Measurements from ENCODE around the gene GINS3.
"Not testable (repeated sequence)": the region's sequence is repeated elsewhere in the genome, so short reads cannot be mapped to it uniquely, and the experiment has no call there.

The GINS3 gene

DNA sequence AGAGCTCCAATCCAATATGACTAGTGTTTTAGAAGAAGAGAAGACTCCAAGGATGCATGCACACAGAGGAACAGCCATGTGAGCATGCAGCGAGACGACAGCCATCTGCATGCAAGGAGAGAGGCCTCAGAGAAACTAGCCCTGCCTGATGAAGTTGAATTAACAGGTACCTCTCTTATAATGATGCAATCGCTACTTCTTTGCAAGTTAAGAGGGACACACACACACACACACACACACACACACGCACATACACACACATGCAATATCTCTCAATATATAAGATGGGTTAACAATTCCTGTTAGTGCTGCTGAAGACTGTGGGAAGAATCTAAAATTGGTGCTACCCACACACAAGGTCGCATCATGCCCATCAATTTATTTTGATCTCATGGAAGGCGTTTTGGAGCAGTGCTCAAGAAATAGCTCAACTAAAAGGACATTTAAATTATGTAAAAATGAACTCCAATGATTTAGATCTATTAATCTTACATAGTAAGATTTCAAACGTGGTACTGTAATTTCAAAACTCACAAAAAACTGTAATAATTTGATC, 7.0 kb upstream of the GINS3 start:
- DNase-seq (ENCODE audit: low read depth in 1 of 2, low spot score in 1 of 2) = no peak
- H3K27ac ChIP-seq (replicated peaks) = no peak overlapping the region
- H3K27me3 ChIP-seq (ENCODE audit: insufficient read depth, poor library complexity, severe bottlenecking) = no peaks in the 10 kb centered on the region
- TF ChIP-seq, protein P1, sequence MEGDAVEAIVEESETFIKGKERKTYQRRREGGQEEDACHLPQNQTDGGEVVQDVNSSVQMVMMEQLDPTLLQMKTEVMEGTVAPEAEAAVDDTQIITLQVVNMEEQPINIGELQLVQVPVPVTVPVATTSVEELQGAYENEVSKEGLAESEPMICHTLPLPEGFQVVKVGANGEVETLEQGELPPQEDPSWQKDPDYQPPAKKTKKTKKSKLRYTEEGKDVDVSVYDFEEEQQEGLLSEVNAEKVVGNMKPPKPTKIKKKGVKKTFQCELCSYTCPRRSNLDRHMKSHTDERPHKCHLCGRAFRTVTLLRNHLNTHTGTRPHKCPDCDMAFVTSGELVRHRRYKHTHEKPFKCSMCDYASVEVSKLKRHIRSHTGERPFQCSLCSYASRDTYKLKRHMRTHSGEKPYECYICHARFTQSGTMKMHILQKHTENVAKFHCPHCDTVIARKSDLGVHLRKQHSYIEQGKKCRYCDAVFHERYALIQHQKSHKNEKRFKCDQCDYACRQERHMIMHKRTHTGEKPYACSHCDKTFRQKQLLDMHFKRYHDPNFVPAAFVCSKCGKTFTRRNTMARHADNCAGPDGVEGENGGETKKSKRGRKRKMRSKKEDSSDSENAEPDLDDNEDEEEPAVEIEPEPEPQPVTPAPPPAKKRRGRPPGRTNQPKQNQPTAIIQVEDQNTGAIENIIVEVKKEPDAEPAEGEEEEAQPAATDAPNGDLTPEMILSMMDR (IDR thresholded peaks at IDR 0.05; ENCODE audit: insufficient read depth, low read length) = no peak
- TF ChIP-seq POLR2AphosphoS5 (IDR thresholded peaks at IDR 0.05; ENCODE audit: low read depth) (no peak), SPI1 (IDR thresholded peaks at IDR 0.05; ENCODE audit: borderline replicate concordance, low read depth) (no peak), GABPA (IDR thresholded peaks at IDR 0.05; ENCODE audit: low read depth) (no peak)
- H3K4me3 ChIP-seq (replicated peaks; ENCODE audit: insufficient read depth, low read length) = no peak overlapping the region

DNA sequence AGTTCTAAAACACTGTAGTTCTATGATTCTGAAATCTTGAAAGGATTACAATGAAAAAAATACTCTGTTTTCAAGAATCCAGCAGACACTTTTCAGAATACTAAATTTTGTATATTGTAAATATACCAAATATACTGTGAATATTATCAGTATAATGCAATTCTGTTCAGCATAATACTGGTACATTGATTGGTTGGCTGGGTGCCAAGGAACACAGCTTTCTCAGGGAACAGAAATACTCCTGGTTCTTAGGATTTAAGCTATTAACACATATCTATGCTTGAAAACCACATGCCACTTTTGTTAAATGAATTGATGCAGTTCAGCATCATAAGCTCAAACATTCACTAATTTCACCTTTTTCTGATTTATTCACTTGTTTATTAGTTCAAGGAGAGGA, 2.5 kb upstream of the GINS3 start:
- H3K27ac ChIP-seq (replicated peaks) = no peak overlapping the region
- TF ChIP-seq SPI1 (IDR thresholded peaks at IDR 0.05; ENCODE audit: borderline replicate concordance, low read depth) (no peak), REST (IDR thresholded peaks at IDR 0.05; ENCODE audit: insufficient replicate concordance, low read depth) (no peak), POLR2AphosphoS5 (IDR thresholded peaks at IDR 0.05; ENCODE audit: low read depth) (no peak), GABPA (IDR thresholded peaks at IDR 0.05; ENCODE audit: low read depth) (no peak)
- TF ChIP-seq, protein P1 (IDR thresholded peaks at IDR 0.05; ENCODE audit: insufficient read depth, low read length) = no peak
- no peak overlapping the region for H3K4me3 ChIP-seq (replicated peaks; ENCODE audit: insufficient read depth, low read length)
- H3K27me3 ChIP-seq (ENCODE audit: insufficient read depth, poor library complexity, severe bottlenecking) = no peaks in the 10 kb centered on the region
- DNase-seq (ENCODE audit: low read depth in 1 of 2, low spot score in 1 of 2) = no peak

DNA sequence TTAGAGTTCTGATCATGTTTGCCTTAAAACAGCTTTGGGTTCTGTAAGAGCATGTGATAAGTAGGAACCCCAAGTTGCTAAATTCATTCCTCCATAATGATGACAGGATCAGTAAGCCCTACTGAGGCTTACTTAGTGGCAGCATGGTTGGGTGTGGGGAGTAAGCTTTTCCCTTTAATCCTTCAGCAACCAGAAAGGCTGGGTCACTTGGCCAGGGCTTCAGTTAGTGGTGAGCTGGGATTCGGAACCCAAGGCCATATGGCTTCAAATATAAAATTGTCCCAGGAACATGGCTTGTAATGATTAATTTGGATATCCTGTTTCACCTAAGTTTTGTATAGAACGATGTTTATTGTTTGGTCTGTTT, 850 bp downstream of the GINS3 start:
- no peak for DNase-seq (ENCODE audit: low read depth in 1 of 2, low spot score in 1 of 2)
- H3K27me3 ChIP-seq (ENCODE audit: insufficient read depth, poor library complexity, severe bottlenecking) = no peaks in the 10 kb centered on the region
- peak overlapping the region; percentile 81 for H3K4me3 ChIP-seq (replicated peaks; ENCODE audit: insufficient read depth, low read length)
- TF ChIP-seq REST (IDR thresholded peaks at IDR 0.05; ENCODE audit: insufficient replicate concordance, low read depth) (no peak), POLR2AphosphoS5 (IDR thresholded peaks at IDR 0.05; ENCODE audit: low read depth) (no peak), GABPA (IDR thresholded peaks at IDR 0.05; ENCODE audit: low read depth) (no peak), SPI1 (IDR thresholded peaks at IDR 0.05; ENCODE audit: borderline replicate concordance, low read depth) (no peak)
- TF ChIP-seq, protein P1 (IDR thresholded peaks at IDR 0.05; ENCODE audit: insufficient read depth, low read length) = no peak
- H3K27ac ChIP-seq (replicated peaks) = peak overlapping the region; percentile 94

DNA sequence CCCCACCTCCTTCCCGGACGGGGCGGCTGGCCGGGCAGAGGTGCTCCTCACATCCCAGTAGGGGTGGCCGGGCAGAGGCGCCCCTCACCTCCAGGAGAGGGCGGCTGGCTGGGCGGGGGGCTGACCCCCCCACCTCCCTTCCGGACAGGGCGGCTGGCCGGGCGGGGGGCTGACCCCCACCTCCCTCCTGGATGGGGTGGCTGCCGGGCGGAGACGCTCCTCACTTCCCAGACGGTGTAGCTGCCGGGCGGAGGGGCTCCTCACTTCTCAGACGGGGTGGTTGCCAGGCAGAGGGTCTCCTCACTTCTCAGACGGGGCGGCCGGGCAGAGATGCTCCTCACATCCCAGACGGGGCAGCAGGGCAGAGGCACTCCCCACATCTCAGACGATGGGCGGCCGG, 4.6 kb downstream of the GINS3 start:
- not testable (repeated sequence) for H3K4me3 ChIP-seq (replicated peaks; ENCODE audit: insufficient read depth, low read length); DNase-seq (ENCODE audit: low read depth in 1 of 2, low spot score in 1 of 2); H3K27ac ChIP-seq (replicated peaks); H3K27me3 ChIP-seq (ENCODE audit: insufficient read depth, poor library complexity, severe bottlenecking)

Data from HL-60 (cell line).